AG10803 (cell line): Measurements from ENCODE around the gene IGF2BP1.
"Not testable (repeated sequence)": the region's sequence is repeated elsewhere in the genome, so short reads cannot be mapped to it uniquely, and the experiment has no call there.

Experiments
- DNase-seq: peaks from one replicate; pipeline ENCODE4 v3.0.0; 2010; ENCODE audit warnings: low read depth
- H3K4me3 ChIP-seq: 2 replicates; pipeline ENCODE4 v1.5.1; 2011; ENCODE audit warnings: mild to moderate bottlenecking, low read length, control low read depth
- TF ChIP-seq, protein P1 (sequence below): conservative IDR thresholded peaks from 2 replicates; pipeline ENCODE4 v1.5.1; 2011; ENCODE audit warnings: mild to moderate bottlenecking, low read length, control low read depth, inconsistent platforms

Gene IGF2BP1

DNA sequence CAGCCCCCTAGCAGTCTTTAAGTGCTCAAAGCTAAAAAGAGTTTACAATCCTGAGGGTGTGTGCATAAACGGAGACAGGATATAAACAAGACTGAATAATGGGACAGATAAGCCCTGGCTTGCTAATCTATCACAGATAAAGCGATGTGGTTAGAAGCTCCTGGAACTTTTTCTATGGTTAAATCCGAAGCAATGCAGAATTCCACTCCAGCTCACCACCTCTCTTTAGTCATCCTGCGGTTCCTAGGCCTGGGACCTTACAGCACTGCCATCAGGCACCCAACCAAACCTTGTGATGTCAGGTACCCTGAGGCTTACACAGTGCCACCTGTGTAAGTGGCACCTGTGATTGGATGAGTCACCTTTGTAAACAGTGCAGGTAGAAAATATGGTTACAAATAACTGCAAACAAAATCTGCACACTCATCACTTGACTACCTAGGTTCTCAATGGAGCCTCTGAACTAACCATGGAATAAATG, 103.9 kb downstream of the IGF2BP1 start:
- TF ChIP-seq, protein P1, sequence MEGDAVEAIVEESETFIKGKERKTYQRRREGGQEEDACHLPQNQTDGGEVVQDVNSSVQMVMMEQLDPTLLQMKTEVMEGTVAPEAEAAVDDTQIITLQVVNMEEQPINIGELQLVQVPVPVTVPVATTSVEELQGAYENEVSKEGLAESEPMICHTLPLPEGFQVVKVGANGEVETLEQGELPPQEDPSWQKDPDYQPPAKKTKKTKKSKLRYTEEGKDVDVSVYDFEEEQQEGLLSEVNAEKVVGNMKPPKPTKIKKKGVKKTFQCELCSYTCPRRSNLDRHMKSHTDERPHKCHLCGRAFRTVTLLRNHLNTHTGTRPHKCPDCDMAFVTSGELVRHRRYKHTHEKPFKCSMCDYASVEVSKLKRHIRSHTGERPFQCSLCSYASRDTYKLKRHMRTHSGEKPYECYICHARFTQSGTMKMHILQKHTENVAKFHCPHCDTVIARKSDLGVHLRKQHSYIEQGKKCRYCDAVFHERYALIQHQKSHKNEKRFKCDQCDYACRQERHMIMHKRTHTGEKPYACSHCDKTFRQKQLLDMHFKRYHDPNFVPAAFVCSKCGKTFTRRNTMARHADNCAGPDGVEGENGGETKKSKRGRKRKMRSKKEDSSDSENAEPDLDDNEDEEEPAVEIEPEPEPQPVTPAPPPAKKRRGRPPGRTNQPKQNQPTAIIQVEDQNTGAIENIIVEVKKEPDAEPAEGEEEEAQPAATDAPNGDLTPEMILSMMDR = no peak
- DNase-seq = no peak
- H3K4me3 ChIP-seq = no peak overlapping the region

DNA sequence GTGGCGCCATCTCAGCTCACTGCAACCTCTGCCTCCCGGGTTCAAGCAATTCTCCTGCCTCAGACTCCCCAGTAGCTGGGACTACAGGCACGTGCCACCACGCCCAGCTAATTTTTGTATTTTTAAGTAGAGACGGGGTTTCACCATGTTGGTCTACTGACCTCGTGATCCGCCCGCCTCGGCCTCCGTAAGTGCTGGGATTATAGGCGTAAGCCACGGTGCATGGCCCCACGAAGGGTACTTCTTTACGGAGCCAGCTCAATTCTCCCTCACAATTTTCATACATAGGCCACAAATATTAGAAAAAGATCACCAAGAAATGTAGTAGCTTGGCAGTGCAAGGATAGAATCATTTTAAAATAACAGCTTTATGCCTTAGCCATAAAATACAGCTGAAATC, 106.2 kb downstream of the IGF2BP1 start:
- not testable (repeated sequence) for DNase-seq, H3K4me3 ChIP-seq

DNA sequence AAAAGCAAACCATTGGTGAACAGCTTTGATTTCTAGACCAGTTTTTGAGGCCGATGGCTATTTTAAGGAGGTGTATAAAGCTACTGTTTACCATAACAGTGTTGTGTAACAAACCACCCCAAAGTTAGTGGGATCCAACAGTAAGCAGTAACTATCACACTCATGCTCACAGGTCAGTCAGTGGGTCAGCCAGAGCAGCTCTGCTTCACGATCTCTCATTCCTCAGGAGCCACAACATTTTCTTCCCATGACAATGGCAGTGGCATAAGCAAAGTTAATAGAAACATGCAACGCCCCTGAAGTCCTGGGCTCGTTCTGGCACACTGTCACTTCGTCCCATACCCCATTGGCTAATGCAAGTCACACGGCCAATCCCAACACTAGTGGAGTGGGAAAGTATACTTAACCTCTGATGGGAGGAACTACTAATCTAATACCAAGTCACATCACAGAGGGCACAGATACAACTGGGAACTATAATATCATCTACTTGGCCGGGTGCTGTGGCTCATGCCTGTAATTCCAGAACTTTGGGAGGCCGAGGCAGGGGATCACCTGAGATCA, 107.4 kb downstream of the IGF2BP1 start:
- DNase-seq = peak; percentile 49
- no peak overlapping the region for H3K4me3 ChIP-seq
- TF ChIP-seq, protein P1 = no peak
